GM19351 (cell line): Measurements from ENCODE around the gene NOL4L.

Source experiments
- ATAC-seq: cut with Tn5 transposase; IDR thresholded peaks from one replicate; pipeline ENCODE4 v1.9.1; 2021; ENCODE audit warnings: mild to moderate bottlenecking, moderate library complexity; ENCODE audit not compliant: unreplicated experiment

The NOL4L gene

GRCh38 chr20:32487381-32487780 lies 97.8 kb downstream of the NOL4L start:
- ATAC-seq: no peak

GRCh38 chr20:32485770-32486478 lies 99.2 kb downstream of the NOL4L start:
- ATAC-seq: no peak

DNA sequence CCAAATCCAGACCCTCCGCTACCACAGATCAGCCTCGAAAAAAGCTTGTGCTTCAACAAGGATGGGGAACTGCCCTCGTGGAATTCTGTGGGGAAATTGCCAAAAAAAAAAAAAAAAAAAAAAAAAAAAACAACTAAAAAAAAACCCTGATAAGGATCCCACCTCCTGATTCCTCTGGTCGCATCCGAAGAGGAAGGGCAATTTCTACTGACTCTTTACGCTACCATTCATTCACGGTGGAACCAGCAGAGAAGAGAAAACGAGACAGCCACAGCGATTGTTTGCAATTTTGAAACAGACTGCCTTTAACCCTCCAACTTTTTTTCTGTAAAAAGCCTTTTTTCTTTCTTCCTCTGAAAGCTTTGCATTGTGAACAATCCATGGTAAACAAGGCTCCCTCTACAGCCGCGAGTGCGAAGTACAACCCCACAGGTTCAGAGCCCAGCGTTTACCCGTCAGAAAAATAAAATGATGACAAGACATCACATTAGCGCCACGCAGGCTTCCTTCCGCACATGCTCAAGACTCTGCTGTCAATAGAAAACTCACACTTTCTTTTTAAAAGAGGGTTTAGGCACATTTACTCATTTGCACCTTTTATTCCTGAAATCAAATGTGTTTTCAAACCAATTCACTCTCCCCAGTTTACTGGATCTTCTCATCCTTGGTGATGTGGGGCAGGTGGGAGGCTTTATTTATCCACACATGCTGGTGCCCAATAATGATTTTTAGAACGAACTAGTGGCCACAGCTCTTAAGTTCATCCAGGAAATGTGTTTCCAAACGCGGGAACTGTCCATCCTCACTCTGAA lies 100.0 kb downstream of the NOL4L start:
- peak; percentile 75 for ATAC-seq

DNA sequence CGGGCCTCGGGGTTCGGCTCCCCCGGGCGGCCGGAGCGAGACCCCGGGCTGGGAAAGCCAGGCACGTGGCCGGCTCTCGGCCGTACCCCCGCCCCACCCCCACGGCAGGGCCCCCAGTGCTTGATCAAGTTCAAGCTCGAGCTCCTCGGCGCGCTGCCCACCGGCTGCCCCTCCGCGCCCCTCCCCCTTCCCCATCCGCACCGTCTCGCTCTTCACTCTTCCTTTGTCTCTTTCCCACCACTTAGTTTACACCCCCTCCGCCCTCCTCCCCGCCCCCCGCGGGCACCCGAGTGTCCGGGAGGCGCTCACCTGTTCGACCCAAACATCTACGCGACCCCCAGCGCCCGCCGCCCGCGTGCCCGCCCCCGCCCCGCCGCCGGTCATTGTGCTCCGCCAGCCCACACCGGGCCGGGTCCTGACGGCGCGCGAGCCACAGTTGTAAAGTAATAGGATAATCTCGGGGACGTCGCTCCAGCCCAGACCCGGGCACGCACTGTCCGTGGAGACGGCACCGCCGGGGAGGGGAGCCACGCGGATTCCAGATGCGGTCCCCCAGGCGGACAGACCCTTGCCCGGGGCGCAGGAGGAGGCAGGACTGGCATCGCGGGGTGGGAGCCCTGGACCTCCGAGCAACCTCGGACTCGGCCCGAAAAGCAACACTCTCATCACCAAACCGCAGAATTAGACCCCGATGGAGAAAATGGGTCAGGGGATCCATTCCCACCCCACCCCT lies 100.7 kb downstream of the NOL4L start:
- no peak for ATAC-seq

- ATAC-seq: no peak
Observed at GRCh38 chr20:32483351-32484224, 101.5 kb downstream of the NOL4L start.

- no peak for ATAC-seq
Observed at GRCh38 chr20:32482442-32483261, 102.5 kb downstream of the NOL4L start.

- no peak for ATAC-seq
Observed at GRCh38 chr20:32482143-32482441, 103.0 kb downstream of the NOL4L start.

- no peak for ATAC-seq
Observed at GRCh38 chr20:32481311-32482142, 103.6 kb downstream of the NOL4L start.

DNA sequence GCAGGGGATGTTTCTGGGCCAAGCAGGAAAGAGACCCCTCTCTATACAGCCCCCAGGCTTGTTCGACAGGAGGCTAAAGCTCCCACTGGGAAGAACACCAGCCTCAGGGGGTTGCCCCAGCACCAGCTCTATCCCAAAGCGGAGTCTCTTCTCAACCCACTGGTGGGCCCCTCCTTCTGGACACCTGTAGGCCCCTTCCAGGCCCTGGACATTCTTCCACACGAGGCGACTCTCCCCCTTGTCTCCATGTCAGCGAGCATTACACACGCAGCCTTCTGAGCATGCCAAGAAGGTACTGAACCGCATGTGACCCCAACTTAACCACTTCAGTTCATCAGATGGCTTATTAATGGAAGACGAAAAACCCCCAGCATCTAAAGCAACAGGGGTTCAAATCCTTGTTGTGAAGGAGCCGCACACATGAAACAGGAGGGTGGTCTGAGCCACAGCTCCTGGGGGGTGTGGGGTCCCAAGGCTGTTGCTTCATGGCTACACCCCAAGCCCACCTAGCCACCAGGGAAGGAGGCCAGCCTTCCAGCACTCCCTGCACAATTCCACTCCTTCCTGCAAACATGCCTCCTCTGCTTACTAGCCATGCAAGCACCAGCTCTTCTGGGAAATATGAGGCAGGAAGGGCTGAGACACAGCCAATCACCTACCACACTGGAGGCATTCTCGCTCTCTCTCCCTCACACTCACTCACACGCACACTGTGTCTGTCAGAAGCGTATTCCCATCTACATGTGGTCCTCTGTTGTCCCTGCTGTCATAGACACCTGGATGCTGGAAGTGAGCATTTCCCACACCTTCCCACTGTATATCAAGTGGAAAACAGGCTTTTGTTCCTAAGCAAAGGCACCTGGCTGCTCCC lies 104.5 kb downstream of the NOL4L start:
- no peak for ATAC-seq

GRCh38 chr20:32479697-32480171 lies 105.4 kb downstream of the NOL4L start:
- ATAC-seq: no peak

DNA sequence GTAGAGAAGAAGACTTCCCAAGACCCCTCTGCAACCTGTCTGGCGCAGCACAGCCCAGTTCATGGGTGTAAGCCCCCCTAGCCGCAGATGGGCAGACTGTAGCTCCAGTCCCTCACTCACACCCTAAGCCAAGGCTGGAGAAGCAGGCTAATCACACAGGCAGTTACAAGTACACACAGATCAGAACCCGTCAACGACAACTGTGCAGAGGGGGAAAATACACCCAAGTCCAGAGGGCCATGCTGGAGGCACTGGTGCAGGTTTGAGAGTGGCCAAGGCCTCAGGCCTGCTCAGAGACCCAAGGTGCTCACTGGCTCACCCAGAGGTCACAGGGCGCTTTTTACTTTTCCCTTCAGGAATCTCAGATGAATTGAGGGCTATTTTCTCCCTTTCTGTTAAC lies 106.1 kb downstream of the NOL4L start:
- no peak for ATAC-seq

DNA sequence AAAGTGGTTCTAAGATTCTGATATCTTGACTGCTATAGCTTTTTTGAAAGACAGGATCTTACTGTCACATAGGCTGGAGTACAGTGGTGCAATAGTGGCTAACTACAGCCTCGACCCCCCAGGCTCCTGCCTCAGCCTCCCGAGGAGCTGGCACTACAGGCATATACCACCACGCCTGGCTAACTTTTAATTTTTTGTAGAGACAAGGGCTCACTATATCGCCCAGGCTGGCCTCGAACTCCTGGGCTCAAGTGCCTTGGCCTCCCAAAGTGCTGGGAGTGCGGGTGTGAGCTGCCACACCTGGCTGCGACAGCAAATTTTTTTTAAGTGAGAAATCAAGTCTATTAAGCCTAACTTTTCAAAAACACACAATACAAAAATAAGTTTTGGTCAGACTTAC lies 106.6 kb downstream of the NOL4L start:
- no peak for ATAC-seq

GRCh38 chr20:32477594-32478512 lies 107.3 kb downstream of the NOL4L start:
- no peak for ATAC-seq

DNA sequence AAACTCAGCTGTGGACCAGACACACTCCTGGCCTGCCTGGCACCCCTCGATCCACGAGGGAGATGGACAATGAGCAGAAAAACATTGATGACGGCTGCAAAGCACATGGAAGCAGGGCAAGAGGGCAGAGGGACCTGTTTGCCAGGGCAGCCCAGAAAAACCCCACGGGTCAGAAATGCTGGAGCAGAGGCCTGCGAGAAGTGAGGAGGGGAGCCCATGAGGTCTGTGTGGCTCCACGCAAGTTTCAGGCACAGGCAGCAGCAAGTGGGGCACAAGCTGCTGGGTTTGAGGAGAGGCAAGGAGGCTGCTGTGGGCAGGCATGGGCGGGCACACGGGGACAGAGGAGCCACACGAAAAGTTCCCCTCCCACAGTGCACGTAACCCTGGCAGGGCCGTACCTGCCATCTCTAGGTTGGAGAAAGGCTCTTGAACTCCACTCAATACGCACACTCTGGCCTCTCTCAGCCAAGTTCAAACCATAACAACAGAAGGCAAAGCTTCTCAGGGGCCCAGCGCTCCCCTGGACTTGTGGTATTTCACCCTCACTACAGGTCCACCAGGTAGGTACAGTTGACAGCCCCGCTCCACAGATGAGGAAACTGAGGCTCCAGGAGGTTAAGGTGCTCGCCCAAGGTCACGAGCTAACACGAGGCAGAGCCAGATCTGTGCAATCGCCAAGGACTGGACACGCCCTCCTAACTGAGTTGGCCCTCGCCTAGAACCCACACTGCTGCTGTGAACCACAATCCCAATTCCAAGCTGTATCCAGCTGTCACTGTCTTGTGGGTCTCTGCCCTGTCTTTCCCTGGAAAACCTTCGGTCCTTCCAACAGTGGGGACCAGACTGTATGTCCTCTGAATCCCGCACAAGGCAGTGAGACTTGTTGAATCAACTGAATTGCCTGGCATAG lies 108.2 kb downstream of the NOL4L start:
- no peak for ATAC-seq

DNA sequence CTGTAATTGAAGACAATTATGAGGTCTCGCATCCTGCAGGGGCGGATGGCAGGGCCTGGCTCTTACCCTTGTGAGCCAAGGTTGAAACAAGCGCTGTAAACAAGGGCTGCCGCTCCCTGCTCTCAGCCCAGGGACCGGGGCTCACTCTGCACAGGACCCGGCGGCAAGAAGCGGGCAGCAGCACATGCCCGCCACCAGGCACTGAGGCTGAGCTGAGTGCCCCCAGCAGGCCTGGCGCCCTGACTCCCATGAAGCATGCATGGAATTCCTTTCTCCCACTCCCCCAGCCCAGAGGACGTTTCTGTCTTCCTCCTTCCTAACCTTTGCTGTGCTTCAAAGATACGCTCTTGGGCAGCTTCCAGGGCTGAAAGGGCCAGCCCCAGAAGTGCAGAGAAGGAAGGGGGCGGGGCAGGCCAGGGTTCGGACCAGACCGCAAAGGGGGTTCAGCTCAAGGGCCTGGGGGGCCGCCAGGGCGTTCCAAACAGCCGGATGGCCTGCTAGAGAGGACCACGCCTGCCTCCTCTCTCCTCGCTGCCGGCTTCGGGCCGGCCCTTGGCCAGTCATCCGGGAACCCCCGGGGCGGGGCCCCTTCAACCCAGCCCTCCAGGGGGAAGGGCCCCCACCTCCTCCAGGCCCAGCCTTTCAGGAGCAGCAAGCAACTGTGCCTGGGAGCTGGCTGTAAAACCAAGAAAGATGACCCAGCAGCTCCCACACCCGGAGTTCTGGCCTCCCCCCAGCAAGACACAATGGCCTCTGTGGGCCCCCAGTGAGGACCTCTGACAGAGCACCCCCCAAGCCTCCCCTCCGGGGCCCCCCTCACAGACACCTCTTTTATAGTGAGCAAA lies 109.9 kb downstream of the NOL4L start:
- ATAC-seq: no peak
